K562 treated with DMSO at 1 percent for 12 hours (cell line): Measurements from ENCODE around the gene NDUFS2. TPM values are rescaled to one million over a fixed set of nuclear protein-coding genes. Genes with fewer than 3 reads are reported as not detected.

ENCODE experiments used
- total RNA-seq: library from RNA; unstranded; fragments of 300-600 nt; gene quantifications from 2 replicates; pipeline ENCODE4 v1.2.3, GENCODE V29; 2022; ENCODE audit not compliant: insufficient read depth

Gene NDUFS2
- 91.5 and 101 TPM in 2 replicates for total RNA-seq

GRCh38 chr1:161201836-161202712 lies at the start of gene NDUFS2:
NDUFS2 (plus strand) TSS chr1:161202367; CDS start chr1:161202386, 19 bp downstream.

GRCh38 chr1:161153682-161154337 lies 48.4 kb upstream of the NDUFS2 start, which contains the start of gene UFC1:
UFC1 (plus strand) TSS chr1:161153978; CDS start chr1:161153998, 20 bp downstream.

GRCh38 chr1:161159087-161159912 lies 42.9 kb upstream of the NDUFS2 start, which contains the start of gene USP21:
USP21 (plus strand) TSS chr1:161159500; CDS start chr1:161160641, 1,141 bp downstream.

GRCh38 chr1:161165742-161166668 lies 36.2 kb upstream of the NDUFS2 start, which contains the start of gene PPOX:
PPOX (plus strand) TSS chr1:161166426; CDS start chr1:161166848, 422 bp downstream.

GRCh38 chr1:161177112-161177935 lies 24.8 kb upstream of the NDUFS2 start, which contains the start of gene B4GALT3:
B4GALT3 (minus strand) TSS chr1:161177507; CDS start chr1:161176060, 1,447 bp downstream.

DNA sequence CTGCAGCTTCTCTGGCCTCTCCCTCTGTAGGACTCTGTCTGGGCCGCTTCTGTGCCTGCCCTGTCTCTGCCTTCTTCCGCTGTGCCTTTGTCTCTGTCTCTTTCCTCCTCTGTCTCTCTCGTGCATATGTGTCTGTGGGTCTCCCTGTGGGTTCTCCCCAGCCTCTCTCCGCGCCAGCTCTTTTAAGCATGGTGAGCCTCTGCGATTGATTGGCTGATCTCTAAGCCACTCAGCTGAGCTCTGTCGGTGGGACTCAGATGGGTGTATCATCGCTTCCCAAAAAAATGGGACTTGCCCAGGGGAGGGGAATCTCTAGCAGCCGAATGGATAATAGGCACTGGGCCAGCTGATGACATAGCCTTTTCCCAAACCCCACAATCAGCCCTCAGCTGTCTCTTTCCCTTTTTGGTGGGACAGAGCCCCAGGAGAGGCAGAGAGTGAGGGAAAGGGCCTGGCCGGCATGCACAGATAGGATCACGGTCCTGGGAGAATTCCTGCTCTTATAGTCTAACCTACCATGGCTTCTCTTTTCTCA lies 3.2 kb upstream of the NDUFS2 start, which contains the start of gene ADAMTS4:
Gene ADAMTS4, minus strand, starts transcription at position 158 of the 535 bp plus-strand sequence. CDS start 427 bp downstream, outside the sequence.

DNA sequence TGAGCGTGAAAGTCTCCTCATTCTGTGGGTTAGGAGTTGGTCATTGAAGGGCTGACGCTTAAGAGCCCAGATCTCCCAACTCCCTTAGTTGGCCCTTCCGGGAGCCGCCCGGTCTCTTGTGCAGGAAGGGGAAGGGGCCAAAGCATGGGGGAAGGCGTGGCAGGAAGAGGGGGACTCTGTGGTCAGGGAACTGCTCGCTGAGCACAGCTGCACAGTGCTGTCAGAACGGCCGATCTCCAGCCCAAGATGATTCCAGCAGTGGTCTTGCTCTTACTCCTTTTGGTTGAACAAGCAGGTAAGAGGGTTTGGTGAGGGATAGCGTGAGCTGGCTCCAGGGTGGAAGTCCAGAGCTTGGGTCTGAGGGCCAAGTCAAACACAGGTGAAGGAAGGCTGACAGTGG lies 12.9 kb downstream of the NDUFS2 start, which contains the start of gene FCER1G:
Gene FCER1G, plus strand, starts transcription at position 220 of the 400 bp plus-strand sequence. Its CDS starts 27 bp downstream, at position 247.

DNA sequence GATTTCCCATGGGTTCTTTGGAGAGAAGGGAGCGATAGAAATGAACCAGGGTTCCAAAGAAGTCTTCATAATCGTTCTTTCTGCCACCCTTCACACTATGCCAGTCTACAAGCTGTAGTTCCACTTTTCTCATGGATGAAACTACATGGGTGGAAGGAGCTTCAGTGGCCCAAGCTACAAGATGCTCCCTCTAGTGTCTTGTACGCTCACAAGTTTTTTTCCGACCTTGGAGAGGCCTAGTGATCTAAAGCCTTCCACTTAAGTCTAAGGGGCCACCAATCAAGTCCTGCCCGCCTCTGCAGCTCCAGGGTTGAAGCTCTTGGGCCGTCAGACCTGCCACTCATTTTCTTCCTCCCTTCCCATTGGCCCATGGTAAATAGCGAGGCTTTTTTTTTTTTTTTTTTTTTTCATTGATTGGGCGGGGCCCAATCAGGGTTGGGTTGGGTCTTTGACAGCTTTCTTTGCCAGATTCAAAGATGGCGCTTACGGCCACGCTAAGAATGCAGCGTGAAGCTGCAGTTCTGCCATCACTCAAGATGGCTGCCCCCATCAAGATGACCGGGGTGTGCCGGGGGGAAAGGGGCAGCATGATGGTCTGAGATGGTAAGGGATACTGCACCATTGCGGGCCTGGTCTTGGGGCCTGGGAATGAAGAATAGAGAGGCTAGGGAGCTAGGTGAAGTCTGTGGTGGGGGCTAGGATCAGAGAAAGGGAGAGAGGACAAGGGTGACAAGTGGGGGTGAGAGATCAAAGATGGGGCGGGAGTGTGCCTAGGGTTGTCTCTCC lies 23.6 kb downstream of the NDUFS2 start, which contains the start of gene TOMM40L:
Gene TOMM40L, plus strand, starts transcription at position 527 of the 786 bp plus-strand sequence. CDS start 430 bp downstream, outside the sequence.

DNA sequence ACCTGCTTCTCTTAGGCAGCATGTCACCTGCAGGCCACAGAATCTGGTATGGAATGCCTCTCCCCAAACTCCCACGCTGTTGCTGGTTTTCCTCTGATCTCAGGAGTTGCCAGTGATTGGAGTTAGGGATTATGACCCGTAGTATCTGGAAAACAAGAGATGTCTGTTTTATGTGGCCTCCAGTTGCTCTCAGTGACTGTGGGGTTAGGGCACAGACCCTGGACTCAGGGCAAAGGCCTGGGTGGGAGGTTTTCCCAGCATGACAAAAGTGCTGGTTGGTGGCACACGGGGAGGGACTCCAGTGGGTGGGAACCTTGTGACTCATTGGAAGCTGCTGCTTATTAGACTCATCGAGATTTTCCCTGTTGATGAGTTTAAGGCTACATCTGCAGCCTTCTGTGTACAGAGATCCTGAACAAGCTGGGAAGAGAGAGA lies 35.9 kb downstream of the NDUFS2 start, which contains the start of gene NR1I3:
Gene NR1I3, minus strand, starts transcription at position 165 of the 435 bp plus-strand sequence. CDS start 1,638 bp downstream, outside the sequence.

DNA sequence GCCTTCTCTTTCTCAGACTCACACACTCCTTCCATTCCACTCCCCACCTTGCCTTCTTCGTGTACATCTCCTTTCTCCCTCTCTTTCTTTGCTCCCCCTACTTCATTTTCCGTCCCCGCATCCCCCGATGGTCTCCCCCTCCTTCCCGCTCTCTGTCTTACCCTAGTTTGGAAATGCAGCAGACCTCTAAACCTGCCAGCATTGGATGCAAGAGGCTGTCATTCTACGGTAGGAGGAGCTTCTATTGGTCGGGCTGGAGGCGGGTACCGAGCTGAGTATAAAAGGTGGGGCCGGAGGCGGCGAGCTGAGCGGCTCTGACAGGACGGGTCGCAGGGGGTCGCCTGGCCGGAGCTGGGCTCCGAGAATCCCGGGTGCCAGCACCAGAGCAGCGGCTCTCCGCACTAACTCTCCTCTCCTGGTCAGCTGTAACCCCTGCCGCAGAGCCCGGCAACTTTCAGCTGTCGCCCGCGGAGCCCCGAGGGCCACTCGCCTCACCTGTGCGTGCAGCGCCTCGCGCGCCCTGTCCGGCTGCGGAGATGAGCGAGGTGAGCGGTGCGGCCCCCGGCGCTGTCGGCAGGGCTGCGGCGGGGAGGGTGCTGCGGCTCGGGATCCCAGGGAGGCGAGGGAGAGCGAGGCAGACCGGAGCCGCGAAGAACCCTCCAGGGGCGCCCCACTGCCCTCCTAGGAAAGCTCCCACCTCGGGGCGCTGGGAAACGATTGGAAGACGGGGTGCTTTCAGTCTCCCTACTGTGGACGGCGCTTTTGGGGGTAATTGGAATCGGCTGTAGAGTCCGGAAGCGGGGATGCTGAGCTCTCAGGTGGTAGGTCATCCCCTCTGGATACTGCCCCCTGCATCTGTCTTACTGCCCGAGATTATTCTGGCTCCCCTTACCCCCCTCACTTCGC lies 56.5 kb downstream of the NDUFS2 start, which contains the start of gene PCP4L1:
Gene PCP4L1, plus strand, starts transcription at position 307 of the 906 bp plus-strand sequence. Its CDS starts 230 bp downstream, at position 537.

Other genes with a start within 250 kb of the NDUFS2 start
- not detected in 2 replicates for gene ITLN2, start 247.6 kb upstream of the NDUFS2 start, total RNA-seq
- gene F11R, start 181.2 kb upstream of the NDUFS2 start, total RNA-seq: 30.3 and 70.7 TPM in 2 replicates
- gene TSTD1, start 163.4 kb upstream of the NDUFS2 start, total RNA-seq: 2.0 TPM in 1 of 2 replicates, not detected in the other
- 60.5 and 62.8 TPM in 2 replicates for gene USF1, start 156.4 kb upstream of the NDUFS2 start, total RNA-seq
- gene ARHGAP30, start 132.5 kb upstream of the NDUFS2 start, total RNA-seq: not detected in 2 replicates
- not detected in 2 replicates for gene NECTIN4, start 112.8 kb upstream of the NDUFS2 start, total RNA-seq
- gene KLHDC9, start 104.0 kb upstream of the NDUFS2 start, total RNA-seq: not detected in 2 replicates
- gene PFDN2, start 84.3 kb upstream of the NDUFS2 start, total RNA-seq: 159 and 181 TPM in 2 replicates
- 33.4 and 47.9 TPM in 2 replicates for gene NIT1, start 84.3 kb upstream of the NDUFS2 start, total RNA-seq
- gene DEDD, start 69.7 kb upstream of the NDUFS2 start, total RNA-seq: 21.0 and 35.0 TPM in 2 replicates
- gene UFC1, start 48.4 kb upstream of the NDUFS2 start, total RNA-seq: 87.4 and 100 TPM in 2 replicates
- gene USP21, start 42.9 kb upstream of the NDUFS2 start, total RNA-seq: 19.1 and 27.5 TPM in 2 replicates
- 29.1 and 35.6 TPM in 2 replicates for gene PPOX, start 35.9 kb upstream of the NDUFS2 start, total RNA-seq
- 64.7 and 86.5 TPM in 2 replicates for gene B4GALT3, start 24.9 kb upstream of the NDUFS2 start, total RNA-seq
- 1.3 and 1.7 TPM in 2 replicates for gene ADAMTS4, start 3.3 kb upstream of the NDUFS2 start, total RNA-seq
- gene FCER1G, start 12.9 kb downstream of the NDUFS2 start, total RNA-seq: 3.5 TPM in 1 of 2 replicates, not detected in the other
- gene APOA2, start 21.3 kb downstream of the NDUFS2 start, total RNA-seq: not detected in 2 replicates
- 15.8 and 16.9 TPM in 2 replicates for gene TOMM40L, start 23.7 kb downstream of the NDUFS2 start, total RNA-seq
- not detected in 2 replicates for gene NR1I3, start 35.8 kb downstream of the NDUFS2 start, total RNA-seq
- gene PCP4L1, start 56.4 kb downstream of the NDUFS2 start, total RNA-seq: not detected in 2 replicates
- 3.6 and 6.8 TPM in 2 replicates for gene MPZ, start 107.6 kb downstream of the NDUFS2 start, total RNA-seq
- 109 and 198 TPM in 2 replicates for gene SDHC, start 112.0 kb downstream of the NDUFS2 start, total RNA-seq
- gene CFAP126, start 165.5 kb downstream of the NDUFS2 start, total RNA-seq: not detected in 2 replicates